ENCODE results near the gene ENTHD1. TPM values are rescaled to one million over a fixed set of nuclear protein-coding genes. Genes with fewer than 3 reads are reported as not detected.
"Not testable (repeated sequence)": the region's sequence is repeated elsewhere in the genome, so short reads cannot be mapped to it uniquely, and the experiment has no call there.

The ENTHD1 gene
- polyA plus RNA-seq, 4 donors = not detected

- no peak for DNase-seq (ENCODE audit: low read depth in 4 of 4, low spot score in 3 of 4)
Measured at GRCh38 chr22:39901565-39902146, 8.1 kb upstream of the ENTHD1 start.

GRCh38 chr22:39900306-39901227 is 7.0 kb upstream of the ENTHD1 start, which contains the start of gene GRAP2:
Gene GRAP2, plus strand, starts transcription at chr22:39901084. Its CDS starts 46,023 bp downstream, at chr22:39947107.
- DNase-seq (ENCODE audit: low read depth in 4 of 4, low spot score in 3 of 4) = no peak

- DNase-seq (ENCODE audit: low read depth in 4 of 4, low spot score in 3 of 4) = no peak
Measured at GRCh38 chr22:39898997-39899396, 5.4 kb upstream of the ENTHD1 start.

- DNase-seq (ENCODE audit: low read depth in 4 of 4, low spot score in 3 of 4) = no peak
Measured at GRCh38 chr22:39897841-39898240, 4.3 kb upstream of the ENTHD1 start.

GRCh38 chr22:39896313-39896996 is 2.9 kb upstream of the ENTHD1 start:
- DNase-seq (ENCODE audit: low read depth in 4 of 4, low spot score in 3 of 4) = no peak

- no peak for DNase-seq (ENCODE audit: low read depth in 4 of 4, low spot score in 3 of 4)
Measured at GRCh38 chr22:39895682-39896081, 2.1 kb upstream of the ENTHD1 start.

GRCh38 chr22:39894554-39895092 is 1.1 kb upstream of the ENTHD1 start:
- DNase-seq (ENCODE audit: low read depth in 4 of 4, low spot score in 3 of 4) = no peak

GRCh38 chr22:39889924-39890323 is 3.6 kb downstream of the ENTHD1 start:
- DNase-seq (ENCODE audit: low read depth in 4 of 4, low spot score in 3 of 4) = not testable (repeated sequence)

GRCh38 chr22:39883057-39883456 is 10.5 kb downstream of the ENTHD1 start:
- DNase-seq (ENCODE audit: low read depth in 4 of 4, low spot score in 3 of 4) = no peak

- no peak for DNase-seq (ENCODE audit: low read depth in 4 of 4, low spot score in 3 of 4)
Measured at GRCh38 chr22:39880722-39881121, 12.8 kb downstream of the ENTHD1 start.

GRCh38 chr22:39877079-39877845 is 16.3 kb downstream of the ENTHD1 start:
- DNase-seq (ENCODE audit: low read depth in 4 of 4, low spot score in 3 of 4) = no peak

GRCh38 chr22:39875176-39875885 is 18.2 kb downstream of the ENTHD1 start:
- DNase-seq (ENCODE audit: low read depth in 4 of 4, low spot score in 3 of 4) = not testable (repeated sequence)

- DNase-seq (ENCODE audit: low read depth in 4 of 4, low spot score in 3 of 4) = no peak
Measured at GRCh38 chr22:39873965-39874364, 19.6 kb downstream of the ENTHD1 start.

GRCh38 chr22:39872548-39872947 is 21.0 kb downstream of the ENTHD1 start:
- no peak for DNase-seq (ENCODE audit: low read depth in 4 of 4, low spot score in 3 of 4)

GRCh38 chr22:39871008-39871798 is 22.4 kb downstream of the ENTHD1 start:
- no peak for DNase-seq (ENCODE audit: low read depth in 4 of 4, low spot score in 3 of 4)

- DNase-seq (ENCODE audit: low read depth in 4 of 4, low spot score in 3 of 4) = not testable (repeated sequence)
Measured at GRCh38 chr22:39869797-39870196, 23.8 kb downstream of the ENTHD1 start.

- DNase-seq (ENCODE audit: low read depth in 4 of 4, low spot score in 3 of 4) = no peak
Measured at GRCh38 chr22:39868741-39869140, 24.8 kb downstream of the ENTHD1 start.

- DNase-seq (ENCODE audit: low read depth in 4 of 4, low spot score in 3 of 4) = no peak
Measured at GRCh38 chr22:39859903-39860588, 33.5 kb downstream of the ENTHD1 start.
